RWPE2 (cell line): ENCODE measurements around the gene RNF8.
"Not testable (repeated sequence)": the region's sequence is repeated elsewhere in the genome, so short reads cannot be mapped to it uniquely, and the experiment has no call there.

Experiments
- ATAC-seq: fragments of 200-7000 bp; cut with Tn5 transposase; 3 replicates; pipeline ENCODE4 v1.9.1; 2021; ENCODE audit warnings: low read depth
- DNase-seq: peaks from one replicate; pipeline ENCODE4 v3.0.0-alpha.2; 2020; ENCODE audit warnings: low spot score
- H3K27ac ChIP-seq: fragments of 450-650 bp; 2 replicates; pipeline ENCODE4 v1.5.1; 2017; ENCODE audit warnings: mild to moderate bottlenecking; ENCODE audit not compliant: poor library complexity, severe bottlenecking
- H3K27me3 ChIP-seq: fragments of 250-450 bp; sonication (Bioruptor Pico); 2 replicates; pipeline ENCODE4 v1.5.1; 2021; ENCODE audit warnings: mild to moderate bottlenecking, moderate library complexity; ENCODE audit not compliant: insufficient read depth, poor library complexity, severe bottlenecking
- H3K36me3 ChIP-seq: fragments of 250-450 bp; sonication (Bioruptor Pico); 2 replicates; pipeline ENCODE4 v1.5.1; 2020; ENCODE audit warnings: low read depth, mild to moderate bottlenecking, moderate library complexity
- H3K4me1 ChIP-seq: fragments of 250-450 bp; sonication (Bioruptor Pico); 2 replicates; pipeline ENCODE4 v1.5.1; 2021; ENCODE audit warnings: mild to moderate bottlenecking, moderate library complexity; ENCODE audit not compliant: insufficient read depth, poor library complexity, severe bottlenecking
- H3K4me3 ChIP-seq: fragments of 250-450 bp; sonication (Bioruptor Pico); 2 replicates; pipeline ENCODE4 v1.5.1; 2021; ENCODE audit warnings: mild to moderate bottlenecking, moderate library complexity; ENCODE audit not compliant: severe bottlenecking
- H3K9me3 ChIP-seq: fragments of 250-450 bp; sonication (Bioruptor Pico); 2 replicates; pipeline ENCODE4 v1.5.1; 2021; ENCODE audit warnings: mild to moderate bottlenecking, moderate library complexity; ENCODE audit not compliant: severe bottlenecking
- CTCF ChIP-seq: fragments of 450-650 bp; IDR thresholded peaks from one replicate; pipeline ENCODE4 v1.5.1; 2017; ENCODE audit warnings: mild to moderate bottlenecking, moderate library complexity; ENCODE audit not compliant: poor library complexity, severe bottlenecking

RNF8 gene

GRCh38 chr6:37340639-37340943 is 13.2 kb upstream of the RNF8 start:
- H3K27ac ChIP-seq, result no peak overlapping the region
- no peaks in the 10 kb centered on the region for H3K27me3 ChIP-seq
- no peaks in the 10 kb centered on the region for H3K9me3 ChIP-seq
- TF ChIP-seq CTCF, result no peak
- ATAC-seq (no peak), DNase-seq (no peak)
- H3K36me3 ChIP-seq, result no peaks in the 10 kb centered on the region
- no peaks in the 10 kb centered on the region for H3K4me1 ChIP-seq
- H3K4me3 ChIP-seq, result no peak overlapping the region

GRCh38 chr6:37343248-37343647 is 10.5 kb upstream of the RNF8 start:
- no peak for TF ChIP-seq CTCF
- no peaks in the 10 kb centered on the region for H3K4me1 ChIP-seq
- H3K27ac ChIP-seq, result no peak overlapping the region
- ATAC-seq (no peak), DNase-seq (no peak)
- no peak overlapping the region for H3K4me3 ChIP-seq
- no peaks in the 10 kb centered on the region for H3K36me3 ChIP-seq
- no peaks in the 10 kb centered on the region for H3K27me3 ChIP-seq
- no peaks in the 10 kb centered on the region for H3K9me3 ChIP-seq

- no peaks in the 10 kb centered on the region for H3K4me1 ChIP-seq
- DNase-seq (no peak), ATAC-seq (no peak)
- TF ChIP-seq CTCF, result no peak
- H3K9me3 ChIP-seq, result no peaks in the 10 kb centered on the region
- H3K36me3 ChIP-seq, result no peaks in the 10 kb centered on the region
- no peak overlapping the region for H3K27ac ChIP-seq
- H3K27me3 ChIP-seq, result no peaks in the 10 kb centered on the region
- H3K4me3 ChIP-seq, result no peak overlapping the region
Measured at GRCh38 chr6:37344308-37344707, 9.5 kb upstream of the RNF8 start.

- ATAC-seq, result not testable (repeated sequence)
Measured at GRCh38 chr6:37345804-37346203, 8.0 kb upstream of the RNF8 start.

GRCh38 chr6:37347177-37347576 is 6.6 kb upstream of the RNF8 start:
- no peaks in the 10 kb centered on the region for H3K4me1 ChIP-seq
- DNase-seq (no peak), ATAC-seq (no peak)
- no peaks in the 10 kb centered on the region for H3K27me3 ChIP-seq
- no peak overlapping the region for H3K27ac ChIP-seq
- no peaks in the 10 kb centered on the region for H3K9me3 ChIP-seq
- H3K36me3 ChIP-seq, result no peaks in the 10 kb centered on the region
- no peak for TF ChIP-seq CTCF
- no peak overlapping the region for H3K4me3 ChIP-seq

More at GRCh38 chr6:37345804-37346203, 8.0 kb upstream of the RNF8 start:
- H3K4me3 ChIP-seq, H3K27ac ChIP-seq, H3K4me1 ChIP-seq, H3K27me3 ChIP-seq, H3K9me3 ChIP-seq, H3K36me3 ChIP-seq, DNase-seq: not testable (repeated sequence)

- H3K4me3 ChIP-seq, result no peak overlapping the region
- H3K36me3 ChIP-seq, result no peaks in the 10 kb centered on the region
- H3K27ac ChIP-seq, result no peak overlapping the region
- ATAC-seq (no peak), DNase-seq (no peak)
- no peaks in the 10 kb centered on the region for H3K4me1 ChIP-seq
- TF ChIP-seq CTCF, result no peak
- no peaks in the 10 kb centered on the region for H3K27me3 ChIP-seq
- no peaks in the 10 kb centered on the region for H3K9me3 ChIP-seq
Measured at GRCh38 chr6:37347670-37348111, 6.1 kb upstream of the RNF8 start.
